ENCODE results near the gene ARHGEF2.

ARHGEF2 gene
- total RNA-seq, result 117 to 165 (median 118) reads per million in 3 donors

GRCh38 chr1:155978325-155978972 lies at the start of gene ARHGEF2:
ARHGEF2 (minus strand) TSS chr1:155978547; CDS start chr1:155978427, 120 bp downstream.
- peaks cover 58% of the 10 kb centered on the region for H3K4me1 ChIP-seq (ENCODE audit: control insufficient read depth, insufficient read depth, low read length, poor library complexity, severe bottlenecking)
- H3K9me3 ChIP-seq (ENCODE audit: control insufficient read depth, low read length), result no peaks in the 10 kb centered on the region
- H3K36me3 ChIP-seq (ENCODE audit: control insufficient read depth, insufficient read depth, low read length), result peaks cover 5% of the 10 kb centered on the region
- peak within 1 kb of the TSS; percentile 84 for H3K4me3 ChIP-seq (ENCODE audit: insufficient read depth, low read depth, low read length, poor library complexity, severe bottlenecking)
- H3K27ac ChIP-seq (ENCODE audit: insufficient read depth, low read length, poor library complexity, severe bottlenecking), result peak within 1 kb of the TSS; percentile 84
- H3K27me3 ChIP-seq (replicated peaks; ENCODE audit: control insufficient read depth, insufficient read depth, low read length, poor library complexity, severe bottlenecking), result no peaks in the 10 kb centered on the region
- peak; percentile 56 to 63 (median 63) for DNase-seq

- no peak overlapping the region for H3K27ac ChIP-seq (ENCODE audit: insufficient read depth, low read length, poor library complexity, severe bottlenecking)
- no peaks in the 10 kb centered on the region for H3K36me3 ChIP-seq (ENCODE audit: control insufficient read depth, insufficient read depth, low read length)
- H3K9me3 ChIP-seq (ENCODE audit: control insufficient read depth, low read length), result no peaks in the 10 kb centered on the region
- DNase-seq, result no peak
- no peaks in the 10 kb centered on the region for H3K4me1 ChIP-seq (ENCODE audit: control insufficient read depth, insufficient read depth, low read length, poor library complexity, severe bottlenecking)
- H3K4me3 ChIP-seq (ENCODE audit: insufficient read depth, low read depth, low read length, poor library complexity, severe bottlenecking), result no peak overlapping the region
- H3K27me3 ChIP-seq (replicated peaks; ENCODE audit: control insufficient read depth, insufficient read depth, low read length, poor library complexity, severe bottlenecking), result no peaks in the 10 kb centered on the region
Measured at GRCh38 chr1:156026588-156026987, 48.2 kb upstream of the ARHGEF2 start.

GRCh38 chr1:156025876-156026275 lies 47.5 kb upstream of the ARHGEF2 start:
- Histone ChIP-seq H3K9me3 (ENCODE audit: control insufficient read depth, low read length) (no peaks in the 10 kb centered on the region), H3K4me3 (ENCODE audit: insufficient read depth, low read depth, low read length, poor library complexity, severe bottlenecking) (no peak overlapping the region), H3K36me3 (ENCODE audit: control insufficient read depth, insufficient read depth, low read length) (no peaks in the 10 kb centered on the region), H3K27ac (ENCODE audit: insufficient read depth, low read length, poor library complexity, severe bottlenecking) (no peak overlapping the region), H3K4me1 (ENCODE audit: control insufficient read depth, insufficient read depth, low read length, poor library complexity, severe bottlenecking) (no peaks in the 10 kb centered on the region), H3K27me3 (replicated peaks; ENCODE audit: control insufficient read depth, insufficient read depth, low read length, poor library complexity, severe bottlenecking) (no peaks in the 10 kb centered on the region)
- peak in 1 of 3 donors; percentile 5 for DNase-seq

GRCh38 chr1:156024801-156025200 lies 46.5 kb upstream of the ARHGEF2 start:
- Histone ChIP-seq H3K4me1 (ENCODE audit: control insufficient read depth, insufficient read depth, low read length, poor library complexity, severe bottlenecking) (peaks cover 5% of the 10 kb centered on the region), H3K27ac (ENCODE audit: insufficient read depth, low read length, poor library complexity, severe bottlenecking) (no peak overlapping the region), H3K27me3 (replicated peaks; ENCODE audit: control insufficient read depth, insufficient read depth, low read length, poor library complexity, severe bottlenecking) (no peaks in the 10 kb centered on the region), H3K9me3 (ENCODE audit: control insufficient read depth, low read length) (no peaks in the 10 kb centered on the region), H3K4me3 (ENCODE audit: insufficient read depth, low read depth, low read length, poor library complexity, severe bottlenecking) (no peak overlapping the region), H3K36me3 (ENCODE audit: control insufficient read depth, insufficient read depth, low read length) (no peaks in the 10 kb centered on the region)
- DNase-seq, result no peak

- no peaks in the 10 kb centered on the region for H3K9me3 ChIP-seq (ENCODE audit: control insufficient read depth, low read length)
- peaks cover 7% of the 10 kb centered on the region for H3K36me3 ChIP-seq (ENCODE audit: control insufficient read depth, insufficient read depth, low read length)
- no peak for DNase-seq
- no peak overlapping the region for H3K4me3 ChIP-seq (ENCODE audit: insufficient read depth, low read depth, low read length, poor library complexity, severe bottlenecking)
- H3K27me3 ChIP-seq (replicated peaks; ENCODE audit: control insufficient read depth, insufficient read depth, low read length, poor library complexity, severe bottlenecking), result no peaks in the 10 kb centered on the region
- H3K4me1 ChIP-seq (ENCODE audit: control insufficient read depth, insufficient read depth, low read length, poor library complexity, severe bottlenecking), result peaks cover 6% of the 10 kb centered on the region
- no peak overlapping the region for H3K27ac ChIP-seq (ENCODE audit: insufficient read depth, low read length, poor library complexity, severe bottlenecking)
Measured at GRCh38 chr1:156021954-156022353, 43.6 kb upstream of the ARHGEF2 start.

- no peak for DNase-seq
- Histone ChIP-seq H3K4me1 (ENCODE audit: control insufficient read depth, insufficient read depth, low read length, poor library complexity, severe bottlenecking) (peaks cover 6% of the 10 kb centered on the region), H3K36me3 (ENCODE audit: control insufficient read depth, insufficient read depth, low read length) (peaks cover 10% of the 10 kb centered on the region), H3K27me3 (replicated peaks; ENCODE audit: control insufficient read depth, insufficient read depth, low read length, poor library complexity, severe bottlenecking) (no peaks in the 10 kb centered on the region), H3K9me3 (ENCODE audit: control insufficient read depth, low read length) (no peaks in the 10 kb centered on the region), H3K4me3 (ENCODE audit: insufficient read depth, low read depth, low read length, poor library complexity, severe bottlenecking) (peak overlapping the region; percentile 64), H3K27ac (ENCODE audit: insufficient read depth, low read length, poor library complexity, severe bottlenecking) (peak overlapping the region; percentile 71)
Measured at GRCh38 chr1:156021093-156021428, 42.7 kb upstream of the ARHGEF2 start.

- H3K9me3 ChIP-seq (ENCODE audit: control insufficient read depth, low read length), result no peaks in the 10 kb centered on the region
- DNase-seq, result peak; percentile 68 to 82 (median 74)
- peak within 1 kb of the TSS; percentile 71 for H3K27ac ChIP-seq (ENCODE audit: insufficient read depth, low read length, poor library complexity, severe bottlenecking)
- H3K4me3 ChIP-seq (ENCODE audit: insufficient read depth, low read depth, low read length, poor library complexity, severe bottlenecking), result peak within 1 kb of the TSS; percentile 64
- peaks cover 10% of the 10 kb centered on the region for H3K36me3 ChIP-seq (ENCODE audit: control insufficient read depth, insufficient read depth, low read length)
- no peaks in the 10 kb centered on the region for H3K27me3 ChIP-seq (replicated peaks; ENCODE audit: control insufficient read depth, insufficient read depth, low read length, poor library complexity, severe bottlenecking)
- peaks cover 6% of the 10 kb centered on the region for H3K4me1 ChIP-seq (ENCODE audit: control insufficient read depth, insufficient read depth, low read length, poor library complexity, severe bottlenecking)
Measured at GRCh38 chr1:156020293-156021092, 42.1 kb upstream of the ARHGEF2 start, which contains the start of gene SSR2. SSR2 (minus strand) TSS chr1:156020951; CDS start chr1:156020167, 784 bp downstream.

- peaks cover 13% of the 10 kb centered on the region for H3K36me3 ChIP-seq (ENCODE audit: control insufficient read depth, insufficient read depth, low read length)
- peaks cover 6% of the 10 kb centered on the region for H3K4me1 ChIP-seq (ENCODE audit: control insufficient read depth, insufficient read depth, low read length, poor library complexity, severe bottlenecking)
- H3K9me3 ChIP-seq (ENCODE audit: control insufficient read depth, low read length), result no peaks in the 10 kb centered on the region
- peak overlapping the region; percentile 71 for H3K27ac ChIP-seq (ENCODE audit: insufficient read depth, low read length, poor library complexity, severe bottlenecking)
- no peak for DNase-seq
- H3K27me3 ChIP-seq (replicated peaks; ENCODE audit: control insufficient read depth, insufficient read depth, low read length, poor library complexity, severe bottlenecking), result no peaks in the 10 kb centered on the region
- H3K4me3 ChIP-seq (ENCODE audit: insufficient read depth, low read depth, low read length, poor library complexity, severe bottlenecking), result peak overlapping the region; percentile 64
Measured at GRCh38 chr1:156019946-156020292, 41.6 kb upstream of the ARHGEF2 start.

- no peaks in the 10 kb centered on the region for H3K27me3 ChIP-seq (replicated peaks; ENCODE audit: control insufficient read depth, insufficient read depth, low read length, poor library complexity, severe bottlenecking)
- H3K4me3 ChIP-seq (ENCODE audit: insufficient read depth, low read depth, low read length, poor library complexity, severe bottlenecking), result no peak overlapping the region
- H3K9me3 ChIP-seq (ENCODE audit: control insufficient read depth, low read length), result no peaks in the 10 kb centered on the region
- no peak overlapping the region for H3K27ac ChIP-seq (ENCODE audit: insufficient read depth, low read length, poor library complexity, severe bottlenecking)
- peaks cover 1% of the 10 kb centered on the region for H3K4me1 ChIP-seq (ENCODE audit: control insufficient read depth, insufficient read depth, low read length, poor library complexity, severe bottlenecking)
- DNase-seq, result no peak
- peaks cover 57% of the 10 kb centered on the region for H3K36me3 ChIP-seq (ENCODE audit: control insufficient read depth, insufficient read depth, low read length)
Measured at GRCh38 chr1:156014829-156015228, 36.5 kb upstream of the ARHGEF2 start.
